GM21360 (cell line): Measurements from ENCODE around the gene DNTTIP2.

ENCODE experiments used
- ATAC-seq: cut with Tn5 transposase; IDR thresholded peaks from one replicate; pipeline ENCODE4 v1.9.1; 2021; ENCODE audit warnings: mild to moderate bottlenecking, moderate library complexity; ENCODE audit not compliant: unreplicated experiment

DNTTIP2 gene

GRCh38 chr1:93816970-93817678 lies 61.9 kb downstream of the DNTTIP2 start:
- ATAC-seq, result no peak
